C4-2B (cell line): ENCODE measurements around the gene R3HCC1L.

Experiments
- CTCF ChIP-seq: fragments of 450-650 bp; conservative IDR thresholded peaks from 2 replicates; pipeline ENCODE4 v1.5.1; 2017; ENCODE audit warnings: mild to moderate bottlenecking
- ZFX ChIP-seq: fragments of 450-650 bp; IDR thresholded peaks from 2 replicates; pipeline ENCODE4 v1.6.1; 2017

GRCh38 chr10:98272656-98273055 lies 138.2 kb downstream of the R3HCC1L start:
- TF ChIP-seq CTCF (no peak), ZFX (no peak)
